HCT116 (cell line): ENCODE data around the gene UPB1. TPM values are rescaled to one million over a fixed set of nuclear protein-coding genes. Genes with fewer than 3 reads are reported as not detected.

Source experiments
- ATAC-seq: fragments of 200-7000 bp; cut with Tn5 transposase; 2 replicates; pipeline ENCODE4 v1.9.1; 2020; ENCODE audit warnings: mild to moderate bottlenecking, moderate library complexity
- BruUV-seq: library from RNA; stranded (reverse); fragments of 400-500 nt; replicated peaks from 2 replicates; lab custom pipeline; 2021; lab: Mats Ljungman, UMichigan
- CTCF ChIA-PET: fragments of 300-600 bp; sonication (Branson Sonifier 250); formaldehyde crosslinking; loops from one replicate; lab custom pipeline; 2021; ENCODE audit warnings: antibody characterized with exemption; lab: Charles Lee
- POLR2A ChIA-PET: fragments of 300-600, 350-600 bp; sonication (Branson Sonifier 250); formaldehyde crosslinking; loops from one replicate; lab custom pipeline; 2021; ENCODE audit warnings: antibody characterized with exemption; lab: Charles Lee
- RAD21 ChIA-PET, 2 experiments: fragments of 300-600 bp; sonication (Branson Sonifier 250); formaldehyde crosslinking; loops; one replicate each; lab custom pipeline; 2023; ENCODE audit warnings: low total read pairs in 2 of 2; ENCODE audit not compliant: uncharacterized antibody in 2 of 2, unreplicated experiment in 2 of 2, low non-redundant PET in 1 of 2; lab: Charles Lee
- DNase-seq: peaks from one replicate; pipeline ENCODE4 v3.0.0-alpha.2; 2010; ENCODE audit warnings: low read depth, low spot score
- H2AFZ ChIP-seq: fragments of 200-600 bp; shearing (Covaris generic), sonication (generic); 2 replicates; pipeline ENCODE4 v1.6.1; 2017; ENCODE audit warnings: low read depth, mixed run types, mixed read lengths, antibody characterized with exemption, low read length; ENCODE audit not compliant: poor library complexity, severe bottlenecking
- H3K27ac ChIP-seq: 2 replicates; pipeline ENCODE4 v1.5.1; 2012; ENCODE audit warnings: low read depth, low read length
- H3K27me3 ChIP-seq: fragments of 200-600 bp; sonication (generic); 2 replicates; pipeline ENCODE4 v1.6.1; 2016; ENCODE audit warnings: mixed run types, low read length, mixed read lengths; ENCODE audit not compliant: insufficient read depth
- H3K36me3 ChIP-seq, 2 experiments: fragments of 200-500 bp in 1 of 2; fragments of 200-600 bp in 1 of 2; sonication (Bioruptor generic) in 1 of 2; sonication (generic) in 1 of 2; 2 replicates each; pipeline versions ENCODE4 v1.5.1 to v1.6.1; 2014 to 2016; ENCODE audit warnings: low read length in 2 of 2, inconsistent platforms in 1 of 2, mixed read lengths in 1 of 2, mixed run types in 1 of 2; ENCODE audit not compliant: insufficient read depth in 2 of 2, control insufficient read depth in 1 of 2
- H3K4me1 ChIP-seq, 2 experiments: fragments of 200-600 bp in 1 of 2; sonication (generic) in 1 of 2; 2 replicates each; pipeline versions ENCODE4 v1.5.1 to v1.6.1; 2012 to 2017; ENCODE audit warnings: low read length in 2 of 2, inconsistent platforms in 1 of 2, mild to moderate bottlenecking in 1 of 2, mixed read lengths in 1 of 2, mixed run types in 1 of 2, moderate library complexity in 1 of 2; ENCODE audit not compliant: insufficient read depth in 2 of 2, control insufficient read depth in 1 of 2
- H3K4me2 ChIP-seq: fragments of 200-600 bp; sonication (generic); 2 replicates; pipeline ENCODE4 v1.6.1; 2017; ENCODE audit warnings: mixed run types, low read length, mixed read lengths
- H3K4me3 ChIP-seq, 2 experiments: fragments of 200-600 bp in 1 of 2; sonication (generic) in 1 of 2; replicated peaks in 1 of 2; 2 replicates each; pipeline ENCODE4 v1.5.1; 2011 to 2016; ENCODE audit warnings: low read length in 2 of 2, control low read depth in 1 of 2, low read depth in 1 of 2, mild to moderate bottlenecking in 1 of 2, mixed read lengths in 1 of 2, mixed run types in 1 of 2
- H3K79me2 ChIP-seq: fragments of 200-600 bp; sonication (generic); 2 replicates; pipeline ENCODE4 v1.6.1; 2017; ENCODE audit warnings: mild to moderate bottlenecking, mixed run types, low read length, moderate library complexity, mixed read lengths; ENCODE audit not compliant: insufficient read depth
- H3K9ac ChIP-seq: fragments of 200-600 bp; sonication (generic); 2 replicates; pipeline ENCODE4 v1.6.1; 2016; ENCODE audit warnings: low read length, mixed read lengths
- H3K9me2 ChIP-seq: fragments of 200-600 bp; sonication (generic), shearing (Covaris generic); 2 replicates; pipeline ENCODE4 v1.6.1; 2017; ENCODE audit warnings: mixed run types, mild to moderate bottlenecking, moderate library complexity; ENCODE audit not compliant: insufficient read depth
- H3K9me3 ChIP-seq, 2 experiments: fragments of 200-500 bp in 1 of 2; fragments of 200-600 bp in 1 of 2; sonication (Bioruptor generic) in 1 of 2; sonication (generic) in 1 of 2; 2 replicates each; pipeline ENCODE4 v1.6.1; 2014 to 2017; ENCODE audit warnings: low read length in 2 of 2, mixed read lengths in 2 of 2, inconsistent platforms in 1 of 2, low read depth in 1 of 2, mild to moderate bottlenecking in 1 of 2, mixed run types in 1 of 2, moderate library complexity in 1 of 2; ENCODE audit not compliant: control insufficient read depth in 1 of 2, insufficient read depth in 1 of 2
- H4K20me1 ChIP-seq: fragments of 200-600 bp; sonication (generic), shearing (Covaris generic); 2 replicates; pipeline ENCODE4 v1.6.1; 2017; ENCODE audit warnings: mixed run types, mild to moderate bottlenecking, moderate library complexity; ENCODE audit not compliant: insufficient read depth
- EZH2 ChIP-seq: fragments of 200-600 bp; sonication (generic); IDR thresholded peaks from 2 replicates; pipeline ENCODE4 v1.6.1; 2017; ENCODE audit warnings: antibody characterized with exemption, mixed run types
- EZH2phosphoT487 ChIP-seq: fragments of 200-600 bp; IDR thresholded peaks from 2 replicates; pipeline ENCODE4 v1.6.1; 2018; ENCODE audit warnings: antibody characterized with exemption, borderline replicate concordance
- FOSL1 ChIP-seq: IDR thresholded peaks from 2 replicates; pipeline ENCODE4 v1.6.1; 2012; ENCODE audit warnings: low read depth
- POLR2A ChIP-seq: IDR thresholded peaks from 2 replicates; pipeline ENCODE4 v1.7.0; 2011; ENCODE audit warnings: borderline replicate concordance; ENCODE audit not compliant: insufficient read depth, insufficient read length; ENCODE audit errors: extremely low read depth
- POLR2AphosphoS5 ChIP-seq: IDR thresholded peaks from 2 replicates; pipeline ENCODE4 v1.6.1; 2011; ENCODE audit warnings: mild to moderate bottlenecking, low read depth, low read length, moderate library complexity
- intact Hi-C: fragments of 100-400 bp; cut with micrococcal nuclease; formaldehyde crosslinking; loops from 2 replicates; pipeline ENCODE4 v1.10.0; 2022
- total RNA-seq: library from RNA; stranded (reverse); gene quantifications from one replicate; pipeline ENCODE4 v1.2.1, GENCODE V29; 2021; ENCODE audit not compliant: unreplicated experiment

UPB1 gene
- total RNA-seq, 1 experiment from 2014 or later = 0.27 TPM

GRCh38 chr22:24502034-24502433 lies 6.9 kb downstream of the UPB1 start:
- no peak for TF ChIP-seq FOSL1
- intact Hi-C loops = no loop called here
- CTCF ChIA-PET = interaction anchor here (0.6 to 2.9 kb wide), 6 partner anchors 10 to 176 kb away, joined by 3 to 23 read pairs (median 4); no protein-coding TSS in a partner anchor

GRCh38 chr22:24502541-24502940 lies 7.4 kb downstream of the UPB1 start:
- ChIA-PET RAD21 (interaction anchor here (0.8 kb wide), 2 partner anchors 19 to 313 kb away, joined by 3 read pairs; no protein-coding TSS in a partner anchor), CTCF (interaction anchor here (0.6 to 2.9 kb wide), 9 partner anchors 11 to 177 kb away, joined by 3 to 23 read pairs (median 3); no protein-coding TSS in a partner anchor), POLR2A (no interaction called here)
- Histone ChIP-seq H3K79me2 (no peaks in the 10 kb centered on the region), H3K36me3 (no peaks in the 10 kb centered on the region), H3K4me2 (no peak overlapping the region), H3K9ac (no peak overlapping the region), H3K27me3 (no peaks in the 10 kb centered on the region), H2AFZ (no peak overlapping the region), H3K9me2 (no peaks in the 10 kb centered on the region), H3K27ac (no peak overlapping the region), H4K20me1 (no peaks in the 10 kb centered on the region), H3K4me3 (no peak overlapping the region), H3K4me1 (peaks cover 0 to 5% of the 10 kb centered on the region in 2 experiments; a peak in 1 of 4 replicates), H3K9me3 (no peaks in the 10 kb centered on the region)
- no peak for TF ChIP-seq EZH2
- no peak for TF ChIP-seq POLR2A
- TF ChIP-seq POLR2AphosphoS5 = no peak
- TF ChIP-seq EZH2phosphoT487 = no peak
- no TSS peak for BruUV-seq
- ATAC-seq (no peak), DNase-seq (no peak)
- intact Hi-C loops = no loop called here

More at GRCh38 chr22:24502034-24502433, 6.9 kb downstream of the UPB1 start:
- Histone ChIP-seq H3K27me3 (no peaks in the 10 kb centered on the region), H3K36me3 (no peaks in the 10 kb centered on the region), H4K20me1 (no peaks in the 10 kb centered on the region), H3K4me2 (no peak overlapping the region), H3K9me2 (no peaks in the 10 kb centered on the region), H3K9me3 (no peaks in the 10 kb centered on the region), H3K27ac (no peak overlapping the region), H2AFZ (no peak overlapping the region), H3K4me3 (no peak overlapping the region), H3K79me2 (no peaks in the 10 kb centered on the region), H3K4me1 (peaks cover 0 to 4% of the 10 kb centered on the region in 2 experiments; a peak in 1 of 4 replicates), H3K9ac (no peak overlapping the region)
- no peak for DNase-seq
- ChIA-PET RAD21 (interaction anchor here in 1 of 2 experiments (0.8 kb wide), 1 partner anchor 20 kb away, joined by 3 read pairs; no protein-coding TSS in a partner anchor), POLR2A (no interaction called here)
- ATAC-seq = no peak
- BruUV-seq = no TSS peak
